Neural cell (in vitro differentiated cells): ENCODE results near the gene BMP7. TPM values are rescaled to one million over a fixed set of nuclear protein-coding genes. Genes with fewer than 3 reads are reported as not detected.
"Not testable (repeated sequence)": the region's sequence is repeated elsewhere in the genome, so short reads cannot be mapped to it uniquely, and the experiment has no call there.

Experiments
- H2AFZ ChIP-seq: fragments of 200-600, 300-800 bp; sonication (generic), shearing (Covaris generic); 2 replicates; pipeline ENCODE4 v1.6.0; 2014; ENCODE audit warnings: low read depth, mild to moderate bottlenecking, antibody characterized with exemption, low read length, moderate library complexity
- H3F3A ChIP-seq: fragments of 200-600 bp; shearing (Covaris generic); 2 replicates; pipeline ENCODE4 v1.6.1; 2016; ENCODE audit warnings: mild to moderate bottlenecking, moderate library complexity, mixed read lengths, antibody characterized with exemption, low read length; ENCODE audit not compliant: insufficient read depth, poor library complexity, severe bottlenecking
- H3K27ac ChIP-seq: fragments of 200-600, 300-800 bp; sonication (generic), shearing (Covaris generic); 2 replicates; pipeline ENCODE4 v1.5.1; 2014; ENCODE audit warnings: mild to moderate bottlenecking, low read length, moderate library complexity
- H3K27me3 ChIP-seq: fragments of 300-800, 200-600 bp; sonication (generic), shearing (Covaris generic); 2 replicates; pipeline ENCODE4 v1.6.0; 2014; ENCODE audit warnings: mild to moderate bottlenecking, low read depth, low read length, moderate library complexity; ENCODE audit not compliant: insufficient read depth
- H3K36me3 ChIP-seq: fragments of 300-800, 200-600 bp; sonication (generic), shearing (Covaris generic); 2 replicates; pipeline ENCODE4 v1.5.1; 2014; ENCODE audit warnings: mild to moderate bottlenecking, antibody characterized with exemption, low read length, moderate library complexity; ENCODE audit not compliant: insufficient read depth
- H3K4me2 ChIP-seq: fragments of 300-800, 200-600 bp; sonication (generic), shearing (Covaris generic); 2 replicates; pipeline ENCODE4 v1.6.0; 2014; ENCODE audit warnings: mild to moderate bottlenecking, low read length
- H3K4me3 ChIP-seq: fragments of 300-800, 200-600 bp; sonication (generic), shearing (Covaris generic); 2 replicates; pipeline ENCODE4 v1.5.1; 2014; ENCODE audit warnings: mild to moderate bottlenecking, low read length, moderate library complexity
- H3K79me2 ChIP-seq: fragments of 200-600 bp; shearing (Covaris generic); replicated peaks from 2 replicates; pipeline ENCODE4 v1.6.0; 2014; ENCODE audit warnings: mild to moderate bottlenecking, low read length, moderate library complexity; ENCODE audit not compliant: insufficient read depth
- H3K9ac ChIP-seq: fragments of 300-800, 200-600 bp; sonication (generic), shearing (Covaris generic); 2 replicates; pipeline ENCODE4 v1.6.1; 2016; ENCODE audit warnings: mild to moderate bottlenecking, low read length, mixed read lengths
- H3K9me2 ChIP-seq: fragments of 200-600 bp; shearing (Covaris generic); 2 replicates; pipeline ENCODE4 v1.6.1; 2016; ENCODE audit warnings: mild to moderate bottlenecking, low read length, mixed read lengths; ENCODE audit not compliant: insufficient read depth
- H3K9me3 ChIP-seq: fragments of 200-600, 300-800 bp; sonication (generic), shearing (Covaris generic); 2 replicates; pipeline ENCODE4 v1.6.1; 2016; ENCODE audit warnings: mild to moderate bottlenecking, mixed run types, low read length, moderate library complexity, mixed read lengths
- H4K20me1 ChIP-seq: fragments of 200-600 bp; shearing (Covaris generic); 2 replicates; pipeline ENCODE4 v1.6.1; 2016; ENCODE audit warnings: mild to moderate bottlenecking, mixed run types; ENCODE audit not compliant: insufficient read depth
- EP300 ChIP-seq: fragments of 450-650 bp; conservative IDR thresholded peaks from 2 replicates; pipeline ENCODE4 v1.6.1; 2014; ENCODE audit warnings: antibody characterized with exemption, mild to moderate bottlenecking, moderate library complexity; ENCODE audit not compliant: poor library complexity, severe bottlenecking
- EZH2 ChIP-seq: fragments of 200-600, 300-800 bp; shearing (Covaris generic), sonication (generic); IDR thresholded peaks from 2 replicates; pipeline ENCODE4 v1.6.1; 2014; ENCODE audit warnings: antibody characterized with exemption, low read length, borderline replicate concordance, mild to moderate bottlenecking; ENCODE audit not compliant: insufficient read depth, poor library complexity, severe bottlenecking
- MXI1 ChIP-seq: fragments of 450-650 bp; conservative IDR thresholded peaks from 2 replicates; pipeline ENCODE4 v1.6.1; 2014; ENCODE audit warnings: antibody characterized with exemption, mild to moderate bottlenecking; ENCODE audit not compliant: poor library complexity, severe bottlenecking
- POLR2AphosphoS5 ChIP-seq: IDR thresholded peaks from 2 replicates; pipeline ENCODE4 v1.6.1; 2012
- SMC3 ChIP-seq: fragments of 450-650 bp; conservative IDR thresholded peaks from 2 replicates; pipeline ENCODE4 v1.6.1; 2014; ENCODE audit warnings: antibody characterized with exemption, mild to moderate bottlenecking, moderate library complexity; ENCODE audit not compliant: poor library complexity
- TAF1 ChIP-seq: IDR thresholded peaks from 2 replicates; pipeline ENCODE4 v1.6.1; 2012; ENCODE audit warnings: low read depth
- polyA plus RNA-seq: library from polyadenylated mRNA; depleted of rRNA; stranded (reverse); fragments of >200 nt; gene quantifications from 2 replicates; pipeline ENCODE4 v1.2.3, GENCODE V29; 2014

The BMP7 gene
- polyA plus RNA-seq, 1 donor from 2014 or later, result 3.6 TPM

- no peak overlapping the region for H3K27ac ChIP-seq
Measured at GRCh38 chr20:57241363-57241991, 25.0 kb downstream of the BMP7 start.

DNA sequence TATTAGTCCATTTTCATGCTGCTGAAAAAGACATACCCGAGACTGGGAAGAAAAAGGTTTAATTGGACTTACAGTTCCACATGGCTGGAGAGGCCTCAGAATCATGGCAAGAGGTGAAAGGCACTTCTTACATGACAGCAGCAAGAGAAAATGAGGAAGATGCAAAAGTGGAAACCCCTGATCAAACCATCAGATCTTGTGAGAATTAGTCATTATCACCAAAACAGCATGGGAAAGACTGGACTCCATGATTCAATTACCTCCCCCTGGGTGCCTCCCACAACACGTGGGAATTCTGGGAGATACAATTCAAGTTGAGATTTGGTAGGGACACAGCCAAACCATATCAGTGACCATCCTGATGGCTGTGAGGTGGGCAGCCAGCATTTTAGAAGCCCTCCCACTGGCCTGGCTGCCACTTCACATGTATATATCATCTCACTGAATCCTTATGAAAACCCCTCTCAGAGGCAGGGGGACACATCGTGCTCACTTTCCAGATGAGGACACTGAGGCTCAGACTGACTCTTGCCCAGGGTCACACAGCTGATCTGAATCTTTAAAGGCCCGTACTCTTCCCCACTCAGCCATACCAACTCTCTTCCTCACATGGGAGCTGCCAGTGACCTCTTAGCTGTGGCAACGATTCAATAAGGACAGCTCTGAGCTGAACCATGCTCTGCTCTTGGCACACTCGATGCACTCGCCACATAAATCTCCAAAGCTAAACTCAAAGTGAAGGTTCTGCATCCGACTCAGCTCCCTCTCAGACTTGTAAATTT is 25.7 kb downstream of the BMP7 start:
- no peak overlapping the region for H3K27ac ChIP-seq

More at GRCh38 chr20:57241363-57241991, 25.0 kb downstream of the BMP7 start:
- Histone ChIP-seq H3K9me2 (no peaks in the 10 kb centered on the region), H3K9ac (no peak overlapping the region), H3K9me3 (no peaks in the 10 kb centered on the region), H3K27me3 (no peaks in the 10 kb centered on the region), H3K4me2 (no peak overlapping the region), H3K79me2 (no peaks in the 10 kb centered on the region), H3K4me3 (no peak overlapping the region), H3K36me3 (no peaks in the 10 kb centered on the region), H3F3A (no peaks in the 10 kb centered on the region), H4K20me1 (no peaks in the 10 kb centered on the region), H2AFZ (no peak overlapping the region)
- no peak for TF ChIP-seq EP300

DNA sequence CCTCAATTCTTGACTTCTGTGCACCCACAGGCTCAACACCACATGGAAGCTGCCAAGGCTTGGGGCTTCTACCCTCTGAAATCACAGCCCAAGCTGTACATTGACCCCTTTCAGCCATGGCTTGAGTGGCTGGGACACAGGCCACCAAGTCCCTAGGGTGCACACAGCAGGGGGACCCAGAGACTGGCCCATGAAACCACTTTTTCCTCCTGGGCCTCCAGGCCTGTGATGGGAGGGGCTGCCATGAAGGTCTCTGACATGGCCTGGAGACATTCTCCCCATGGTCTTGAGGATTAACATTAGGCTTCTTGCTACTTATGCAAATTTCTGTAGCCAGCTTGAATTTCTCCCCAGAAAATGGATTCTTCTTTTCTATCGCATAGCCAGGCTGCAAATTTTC is 26.7 kb downstream of the BMP7 start:
- not testable (repeated sequence) for H3K4me3 ChIP-seq, H3K79me2 ChIP-seq, H3F3A ChIP-seq

More for the DNA sequence above, 25.7 kb downstream of the BMP7 start:
- Histone ChIP-seq H3K4me2 (no peak overlapping the region), H3K9me3 (no peaks in the 10 kb centered on the region), H3F3A (no peaks in the 10 kb centered on the region), H3K4me3 (no peak overlapping the region), H3K79me2 (no peaks in the 10 kb centered on the region), H2AFZ (no peak overlapping the region), H4K20me1 (no peaks in the 10 kb centered on the region), H3K9me2 (no peaks in the 10 kb centered on the region), H3K9ac (no peak overlapping the region), H3K36me3 (no peaks in the 10 kb centered on the region), H3K27me3 (no peaks in the 10 kb centered on the region)
- no peak for TF ChIP-seq MXI1
- TF ChIP-seq SMC3, result no peak
- TF ChIP-seq EZH2, result no peak
- TF ChIP-seq TAF1, result no peak
- TF ChIP-seq POLR2AphosphoS5, result no peak

GRCh38 chr20:57239324-57239723 is 27.1 kb downstream of the BMP7 start:
- not testable (repeated sequence) for H3K9me2 ChIP-seq, H3K4me3 ChIP-seq, H3K4me2 ChIP-seq, H4K20me1 ChIP-seq, H3K36me3 ChIP-seq, H3K9ac ChIP-seq, H3F3A ChIP-seq, H3K79me2 ChIP-seq, H3K9me3 ChIP-seq, H3K27ac ChIP-seq, H2AFZ ChIP-seq, H3K27me3 ChIP-seq

More for the DNA sequence above, 26.7 kb downstream of the BMP7 start:
- H3K9me3 ChIP-seq, H3K9me2 ChIP-seq, H3K27me3 ChIP-seq, H2AFZ ChIP-seq, H3K27ac ChIP-seq, H4K20me1 ChIP-seq, H3K4me2 ChIP-seq, H3K36me3 ChIP-seq, H3K9ac ChIP-seq: not testable (repeated sequence)
